CMK (cell line): ENCODE results near the gene CCDC24.

Experiments
- DNase-seq: peaks from one replicate; pipeline ENCODE4 v3.0.0-alpha.2; 2010; ENCODE audit warnings: low read depth

CCDC24 gene

DNA sequence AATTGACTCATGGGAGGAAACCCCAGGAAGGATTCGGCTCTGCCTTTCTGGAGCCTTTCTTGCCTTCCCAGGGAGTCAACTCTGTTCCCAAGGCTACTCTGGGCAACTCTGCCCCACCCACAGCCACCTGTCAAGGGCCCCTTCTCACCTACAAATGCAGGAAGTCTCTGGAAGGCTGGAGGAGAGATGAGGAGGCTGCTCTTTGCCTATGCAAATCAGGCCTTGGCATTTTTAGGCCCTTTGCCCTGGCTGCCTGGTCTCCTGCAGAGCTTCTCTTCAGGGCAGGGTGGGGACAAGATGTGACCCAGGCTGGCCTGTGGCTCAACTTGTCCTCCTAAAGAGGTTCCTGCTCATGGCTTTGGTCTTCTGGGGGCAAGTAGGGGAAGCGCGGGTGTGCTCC is 34.4 kb downstream of the CCDC24 start:
- DNase-seq: no peak

DNA sequence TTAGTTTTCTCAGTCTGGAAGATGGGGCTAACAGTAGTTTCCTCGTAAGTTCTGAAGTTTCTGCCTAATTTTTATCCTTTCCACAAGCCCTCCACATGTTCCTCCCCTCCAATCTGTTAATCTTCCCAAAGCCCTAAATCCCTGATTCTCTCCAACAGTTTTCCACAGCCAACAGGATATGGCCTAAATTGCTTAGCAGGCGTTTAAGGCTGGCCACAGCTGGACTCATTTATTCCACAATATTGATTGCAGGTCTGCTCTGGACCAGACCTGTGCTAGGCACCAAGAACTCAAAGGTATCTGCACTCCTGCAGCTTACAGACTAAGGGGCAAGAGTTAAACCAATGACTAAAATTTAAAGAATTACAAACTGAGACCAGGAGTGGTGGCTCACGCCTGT is 35.9 kb downstream of the CCDC24 start:
- DNase-seq: no peak

DNA sequence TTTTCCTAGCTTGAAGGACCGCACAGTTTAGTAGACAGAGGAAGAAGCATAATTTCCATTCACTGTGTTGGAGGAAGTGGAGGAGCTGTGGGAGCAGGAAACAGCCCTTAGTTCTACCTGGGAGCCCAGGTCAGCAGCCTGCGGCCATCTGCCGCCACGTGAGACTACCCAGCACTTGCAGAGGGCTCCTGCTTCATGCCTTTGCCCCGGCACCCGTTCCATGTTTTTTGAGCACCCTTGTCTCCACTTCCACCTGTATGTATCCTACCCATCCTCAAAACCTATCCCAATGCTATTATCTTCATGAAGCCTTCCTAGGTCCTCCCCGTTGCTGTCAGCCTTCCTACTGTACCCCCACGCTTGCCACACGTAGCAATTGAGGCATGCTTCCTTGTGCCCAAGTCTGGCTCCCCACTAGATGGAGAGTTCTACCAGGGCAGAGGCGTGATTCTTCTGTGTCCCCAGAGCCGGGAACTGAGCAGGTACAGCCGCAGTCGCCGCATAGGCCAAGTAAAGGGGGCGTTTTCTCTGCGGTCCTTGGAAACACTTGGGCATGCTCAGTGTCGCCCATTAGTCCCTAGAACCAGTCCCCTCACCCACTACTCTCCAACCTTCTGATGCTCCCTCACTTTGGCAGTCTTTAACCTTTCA is 38.0 kb downstream of the CCDC24 start:
- DNase-seq: no peak

DNA sequence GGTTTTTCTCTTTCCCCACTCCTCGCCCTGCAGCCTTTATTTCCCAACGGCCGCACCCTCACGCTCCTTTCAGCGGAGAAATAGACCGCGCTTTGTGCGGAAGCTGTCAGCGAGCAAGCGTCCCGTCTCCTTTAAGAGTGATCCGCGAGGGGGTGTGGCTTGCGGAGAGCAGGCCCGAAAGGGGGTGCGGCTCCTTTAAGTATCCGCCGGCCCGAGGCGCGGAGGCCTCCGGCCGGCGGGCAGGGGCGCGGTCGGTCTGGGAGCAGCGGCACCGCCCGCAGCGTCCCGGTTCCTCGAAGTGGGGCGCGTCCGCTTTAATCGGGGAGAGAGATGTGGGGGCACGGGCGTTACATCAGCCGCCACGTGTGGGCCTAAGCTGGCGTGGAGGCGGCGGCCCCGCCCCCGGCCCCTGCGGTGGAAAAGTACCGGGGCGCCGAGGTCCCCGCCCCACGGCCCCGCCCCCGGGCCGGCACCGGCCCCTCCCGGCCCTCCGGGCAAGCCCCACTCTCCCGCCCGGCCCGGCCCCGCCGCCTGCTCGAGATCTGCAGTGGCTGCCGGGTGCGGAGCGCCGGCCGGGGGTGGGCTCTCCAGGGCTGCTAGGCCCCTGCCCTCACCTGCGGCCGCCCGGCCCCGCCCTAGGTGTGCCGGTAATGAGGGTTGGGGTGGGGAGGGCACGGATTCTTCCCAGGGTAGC is 38.7 kb downstream of the CCDC24 start:
- DNase-seq: peak; percentile 82

DNA sequence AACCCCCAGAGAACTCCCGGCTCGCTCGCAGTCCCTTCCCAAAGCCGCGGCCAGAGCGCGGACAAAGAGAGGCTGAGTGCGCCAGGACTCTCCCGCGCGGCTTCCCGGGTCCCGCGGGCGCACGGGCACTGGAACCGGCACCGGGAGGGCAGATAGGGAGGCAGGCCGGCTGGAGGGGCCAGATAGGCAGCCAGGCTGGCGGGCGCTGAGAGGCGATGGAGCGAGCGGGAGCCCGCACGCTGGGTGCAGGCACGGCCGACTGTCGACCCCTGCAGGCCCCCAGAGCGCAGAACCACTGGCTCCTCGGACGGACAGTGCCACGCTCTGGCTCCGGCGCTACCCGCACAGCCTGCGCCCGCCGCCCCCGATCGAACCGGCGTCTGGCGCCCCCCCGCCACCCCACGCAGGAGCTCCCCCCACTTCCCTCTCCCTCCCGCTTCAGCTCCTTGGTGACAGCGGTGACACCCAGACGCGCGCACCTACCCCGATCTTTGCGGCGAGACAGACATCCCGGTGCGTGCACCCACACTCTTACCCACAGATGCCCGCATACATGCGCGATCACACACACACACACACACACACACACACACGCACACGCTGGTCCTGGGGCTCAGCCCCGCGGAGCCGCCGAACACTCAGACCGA is 39.3 kb downstream of the CCDC24 start:
- peak; percentile 61 for DNase-seq

DNA sequence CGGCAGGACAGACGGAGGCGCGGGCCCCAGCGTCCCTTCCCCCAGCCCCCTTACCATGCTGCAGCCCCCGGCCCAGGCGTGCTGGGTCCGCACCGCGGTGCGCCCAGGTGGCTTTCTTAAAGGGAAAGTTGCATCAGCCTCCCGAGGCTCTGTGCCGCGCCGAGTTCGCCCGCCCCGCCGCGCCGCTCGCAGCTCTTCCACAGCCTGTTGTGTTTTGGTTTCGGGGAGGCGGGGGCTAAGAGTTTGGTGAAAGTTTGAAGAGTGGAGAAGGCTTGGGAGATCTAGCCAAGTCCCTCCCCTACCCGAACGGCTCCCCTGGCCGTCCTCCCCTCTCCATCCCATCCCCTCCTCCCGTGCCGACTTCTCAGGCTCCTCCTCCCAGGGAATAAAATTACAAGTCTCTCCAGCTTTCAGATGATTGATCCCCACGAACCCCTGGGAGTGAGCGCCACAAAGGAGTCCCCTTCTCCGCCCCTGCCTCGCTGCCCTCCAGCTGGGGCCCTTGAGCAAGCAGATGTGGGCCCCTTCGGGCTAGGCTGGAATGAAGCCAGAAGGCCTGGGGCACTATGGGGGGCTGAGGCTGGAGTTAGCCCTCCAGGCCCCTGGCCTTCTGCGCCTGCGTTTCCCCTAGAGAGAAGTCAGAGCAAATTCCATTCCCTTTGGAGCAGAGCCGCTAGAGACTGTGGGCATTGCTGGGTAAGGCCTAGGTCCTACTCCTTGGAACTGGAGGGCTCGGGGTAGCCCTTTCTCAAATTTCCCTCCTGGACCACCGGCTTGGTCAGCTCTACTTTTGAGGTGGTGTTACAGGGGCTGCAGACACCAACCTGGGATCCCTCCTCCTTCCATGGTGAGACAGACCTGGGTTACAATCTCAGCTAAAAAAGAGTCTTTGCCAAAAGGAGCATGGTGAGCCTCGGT is 40.1 kb downstream of the CCDC24 start, which contains the start of gene SLC6A9:
TSS of gene SLC6A9 (minus strand) at position 211 of the 918 bp plus-strand sequence. CDS start 7,185 bp downstream, outside the sequence.
- no peak for DNase-seq

DNA sequence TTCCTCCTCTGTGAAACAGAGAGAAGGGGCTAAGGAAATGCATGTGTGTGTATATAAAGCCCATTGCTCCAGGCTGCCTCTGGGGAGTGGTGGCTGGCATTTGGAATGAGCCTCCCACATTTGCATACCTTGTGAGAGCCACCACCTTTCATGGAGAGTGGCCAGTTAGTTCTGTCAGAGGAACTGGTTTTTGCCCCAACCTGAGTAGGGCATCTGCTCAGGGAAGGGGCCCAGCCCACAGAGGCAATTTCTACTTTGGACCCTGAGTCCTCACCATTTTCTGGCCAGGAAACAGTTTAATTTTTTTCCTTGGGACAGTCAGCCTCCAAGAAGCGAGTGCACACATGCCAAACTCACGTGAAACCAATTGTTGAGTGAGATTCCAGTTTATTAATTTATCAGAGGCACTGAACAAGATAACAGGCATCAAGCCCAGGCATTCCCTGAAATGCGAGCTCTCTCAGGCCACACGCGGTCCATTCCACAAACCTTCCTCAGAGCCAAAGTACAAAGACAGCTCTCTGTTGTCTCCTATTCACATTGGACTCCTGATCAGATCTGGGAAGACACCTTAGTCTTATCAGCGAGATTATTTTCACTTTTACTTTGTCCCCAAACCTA is 40.9 kb downstream of the CCDC24 start:
- DNase-seq: no peak

DNA sequence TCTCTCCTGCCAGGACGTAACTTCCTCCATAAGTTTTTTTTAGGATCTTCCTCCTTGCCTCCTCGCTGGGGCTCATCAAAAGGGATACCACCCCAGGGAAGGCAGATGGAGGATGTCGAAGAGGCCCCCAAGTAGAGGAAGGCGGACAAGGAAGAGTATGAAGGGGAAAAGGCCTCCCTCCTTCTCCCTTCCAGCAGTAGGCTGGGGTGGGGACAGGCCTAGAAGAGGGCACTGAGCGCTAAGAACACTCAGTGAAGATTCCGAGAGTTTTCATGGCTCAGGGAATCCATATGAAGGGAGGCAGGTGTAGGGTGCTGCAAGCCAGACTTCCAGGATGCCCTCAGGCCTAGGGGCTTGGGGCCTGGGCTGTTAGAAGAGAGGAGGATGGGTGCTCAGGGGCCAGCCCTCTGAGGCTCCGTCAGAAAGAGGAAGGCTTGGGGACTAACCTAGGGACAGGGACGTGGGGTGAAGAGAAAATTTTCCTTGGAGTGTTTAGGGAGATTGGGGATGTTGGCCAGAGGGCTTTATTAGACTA is 41.7 kb downstream of the CCDC24 start:
- no peak for DNase-seq

DNA sequence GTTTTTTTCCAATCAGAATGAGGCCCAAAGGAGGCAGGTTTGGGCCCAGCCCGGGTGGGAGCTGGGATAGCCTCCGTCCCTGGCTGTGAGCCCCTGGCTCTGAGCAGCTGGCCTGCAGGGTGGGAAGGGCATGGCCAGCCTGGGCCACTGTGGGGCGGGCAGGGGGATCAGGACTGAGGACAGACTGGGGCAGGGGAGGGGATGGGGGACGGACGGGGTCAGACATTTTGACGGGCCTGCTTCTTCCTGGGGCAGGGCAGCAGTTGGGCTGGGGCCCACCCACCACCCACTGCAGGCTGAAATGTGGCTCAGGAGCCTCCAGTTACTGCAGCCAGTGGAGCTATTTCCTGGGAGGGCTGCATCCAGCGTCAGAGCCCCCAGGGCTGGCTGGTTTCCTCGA is 42.4 kb downstream of the CCDC24 start:
- no peak for DNase-seq

DNA sequence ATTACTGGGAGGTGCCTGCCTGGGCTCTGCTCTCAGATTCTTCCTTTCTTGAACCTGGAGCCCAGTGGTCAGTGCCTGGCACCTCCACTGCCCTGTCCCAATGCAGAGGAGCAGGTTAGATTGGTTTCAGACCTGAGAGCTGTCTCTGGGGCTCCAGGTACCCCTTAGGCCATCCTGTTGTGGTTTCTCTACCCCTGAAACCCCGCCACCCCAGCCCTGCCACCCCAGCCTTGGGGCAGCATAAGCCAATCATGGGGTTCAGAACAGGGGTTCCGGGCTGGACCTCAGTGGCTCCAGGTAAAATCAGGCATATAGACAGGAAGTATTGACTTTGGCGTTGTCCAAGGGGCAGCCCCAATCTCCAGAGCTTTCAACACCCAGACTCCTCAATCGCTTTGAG is 43.0 kb downstream of the CCDC24 start:
- no peak for DNase-seq

DNA sequence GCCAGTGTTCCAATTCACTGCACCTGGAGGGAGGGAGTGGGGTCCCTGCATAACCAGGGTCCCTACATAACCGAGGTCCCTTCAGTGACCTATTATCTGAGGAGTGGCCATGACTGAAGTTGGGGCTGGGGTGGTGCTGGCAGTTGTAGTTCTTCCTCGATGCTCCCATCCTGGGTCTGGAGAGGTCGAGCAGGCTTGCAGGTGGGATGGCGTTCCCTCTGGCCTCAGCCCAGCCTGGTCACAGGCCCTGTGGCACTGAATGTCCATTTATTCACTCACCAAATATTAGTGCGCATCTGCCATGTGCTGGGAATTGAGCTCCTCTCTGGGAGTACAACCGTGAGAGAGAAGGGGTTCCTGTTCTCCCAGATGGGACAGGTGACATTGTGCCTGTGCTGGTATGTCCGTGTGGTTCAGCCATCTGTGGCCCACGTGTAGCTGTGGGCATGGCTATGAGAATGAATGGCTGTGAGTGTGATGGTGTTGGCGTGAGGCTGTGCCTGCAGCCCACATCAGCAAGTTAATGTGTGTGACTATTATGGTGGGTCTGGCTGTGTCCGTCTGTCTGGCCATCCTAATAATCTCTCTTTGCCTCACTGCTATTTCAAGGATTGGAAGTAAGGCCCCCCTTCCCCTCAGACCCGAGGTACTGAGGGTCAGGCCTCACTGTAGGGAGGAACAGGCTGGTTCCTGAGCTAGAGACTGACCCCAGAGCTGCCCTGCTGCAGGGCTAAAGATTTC is 43.7 kb downstream of the CCDC24 start:
- DNase-seq: no peak

DNA sequence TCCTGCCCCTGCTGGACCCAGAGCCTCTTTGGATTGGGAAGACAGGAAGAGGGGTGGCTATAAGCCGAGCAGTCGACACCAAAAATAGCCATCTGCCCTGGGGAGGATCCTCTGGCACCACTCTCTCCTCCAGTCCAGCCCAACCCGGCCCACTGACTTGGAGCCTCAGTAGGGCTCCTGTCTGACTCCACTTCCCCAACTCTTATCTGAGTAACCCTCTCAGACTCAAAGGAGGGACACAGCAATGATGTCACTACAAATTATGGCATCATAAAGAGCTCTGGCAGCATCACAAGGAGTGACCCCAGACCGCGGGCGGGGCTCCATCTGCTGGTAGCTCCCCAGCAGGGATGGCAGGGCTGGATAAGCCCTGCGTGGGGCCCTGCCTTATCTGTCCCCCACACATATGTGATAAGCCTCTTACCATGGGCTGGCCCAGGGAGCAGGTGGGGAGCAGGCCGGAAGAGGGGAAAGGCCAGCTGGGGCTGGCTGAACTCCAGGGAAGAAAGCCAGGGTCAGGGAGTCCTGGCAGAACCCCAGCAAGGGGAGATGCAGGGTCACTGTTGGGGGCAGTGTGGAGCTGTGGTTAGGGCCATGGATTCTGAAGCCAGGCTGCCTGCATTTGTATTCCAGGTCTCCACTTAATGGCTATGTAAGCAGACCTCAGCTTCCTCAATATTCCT is 44.5 kb downstream of the CCDC24 start:
- DNase-seq: peak; percentile 99

DNA sequence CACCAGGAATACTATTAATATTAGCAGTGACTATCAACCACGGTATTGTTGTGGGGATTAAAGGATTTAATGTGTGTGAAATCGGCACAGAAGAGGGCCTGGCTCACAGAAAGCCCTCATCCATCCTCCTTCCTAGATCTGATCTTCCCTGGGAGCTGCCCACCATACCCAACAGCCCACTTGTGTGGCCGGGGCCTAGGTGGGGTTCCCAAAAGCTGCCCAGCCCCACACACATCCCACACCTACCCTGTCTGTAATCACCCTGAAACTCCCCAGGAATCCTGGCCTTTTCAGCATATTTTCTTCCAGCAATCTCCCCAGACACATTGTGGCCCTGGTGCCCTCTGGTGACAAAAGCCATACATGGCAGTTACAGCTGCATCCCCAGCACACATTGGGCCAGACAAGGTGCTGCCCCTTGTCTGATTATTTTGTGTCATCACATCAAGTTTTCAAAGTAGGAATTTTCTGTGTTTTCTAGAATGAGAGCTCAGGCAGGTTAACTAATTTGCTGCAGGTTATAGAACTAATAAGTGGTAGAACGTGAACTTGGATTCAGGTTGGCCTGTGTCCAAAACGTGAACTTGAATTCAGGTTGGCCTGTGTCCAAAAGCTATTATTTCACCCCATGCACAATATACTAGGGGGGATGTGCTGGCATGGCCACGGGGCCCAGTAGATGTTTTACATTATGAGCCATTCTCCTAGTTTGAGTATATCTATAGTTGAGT is 45.2 kb downstream of the CCDC24 start:
- DNase-seq: peak; percentile 58

DNA sequence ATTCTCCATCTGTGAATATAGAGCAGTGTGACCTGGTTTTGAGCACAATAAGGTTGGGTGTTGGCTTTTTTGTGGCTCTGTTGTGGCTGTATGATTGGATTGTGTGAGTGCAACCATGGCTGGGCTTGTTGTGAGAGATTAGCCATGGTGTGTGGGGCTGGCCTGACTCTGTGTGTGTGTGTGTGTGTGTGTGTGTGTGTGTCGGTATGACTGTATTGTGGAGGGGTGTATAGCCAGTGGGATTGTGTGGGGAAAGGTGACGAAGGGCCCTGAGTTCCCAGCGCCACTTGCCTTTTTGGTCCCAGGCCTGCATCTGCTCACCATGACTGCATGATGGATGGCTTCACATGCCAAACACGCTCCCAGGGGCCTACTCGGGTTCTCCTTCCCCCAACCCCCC is 45.8 kb downstream of the CCDC24 start:
- DNase-seq: no peak

DNA sequence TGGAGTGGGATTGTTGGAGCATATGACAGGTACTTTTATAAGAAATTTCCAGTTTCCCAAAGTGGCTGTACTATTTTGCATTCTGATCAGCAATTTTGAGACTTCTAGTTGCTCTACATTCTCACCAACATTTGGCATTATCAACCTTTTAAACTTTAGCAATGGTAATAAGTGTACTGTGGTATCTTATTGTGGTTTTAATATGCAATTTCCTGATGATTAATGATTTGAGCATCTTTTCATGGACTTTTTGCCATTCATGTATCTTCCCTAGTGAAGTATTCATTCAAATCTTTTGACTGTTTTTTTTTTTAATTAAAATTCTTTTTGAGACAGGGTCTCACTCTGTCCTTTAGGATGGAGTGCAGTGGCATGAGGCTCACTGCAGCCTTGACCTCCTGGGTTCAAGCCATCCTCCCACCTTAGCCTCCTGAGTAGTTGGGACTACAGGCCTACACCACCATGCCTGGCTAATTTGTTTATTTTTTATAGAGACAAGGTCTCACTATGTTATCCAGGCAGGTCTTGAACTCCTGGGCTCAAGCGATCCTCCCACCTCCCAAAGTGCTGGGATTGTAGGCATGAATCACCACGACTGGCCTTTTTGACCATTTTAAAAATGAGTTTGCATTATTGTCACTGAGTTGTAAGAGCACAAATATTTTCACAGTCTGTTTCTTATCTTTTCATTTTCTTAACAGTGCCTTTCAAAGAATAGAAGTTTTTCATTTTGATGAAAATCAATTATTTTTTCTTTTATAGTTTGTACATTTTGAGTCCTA is 47.7 kb downstream of the CCDC24 start:
- no peak for DNase-seq

DNA sequence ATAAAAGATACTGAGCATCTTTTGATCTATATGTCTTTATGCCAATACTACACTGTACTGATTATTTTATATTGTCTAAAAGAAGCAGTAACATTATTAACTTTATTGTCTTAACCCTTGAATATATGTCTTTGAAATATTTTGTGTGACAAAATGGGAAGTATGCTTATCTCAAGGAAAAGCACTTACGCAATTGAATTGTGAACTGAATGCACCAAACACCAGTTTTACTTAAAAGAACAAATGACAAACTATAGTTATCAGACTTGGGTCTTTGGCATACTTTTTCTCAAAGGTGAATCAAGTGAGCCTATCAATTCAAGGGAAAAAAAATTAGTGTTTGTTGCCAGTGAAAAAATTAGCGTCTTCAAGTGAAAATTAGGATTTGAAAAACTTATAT is 49.0 kb downstream of the CCDC24 start:
- no peak for DNase-seq

DNA sequence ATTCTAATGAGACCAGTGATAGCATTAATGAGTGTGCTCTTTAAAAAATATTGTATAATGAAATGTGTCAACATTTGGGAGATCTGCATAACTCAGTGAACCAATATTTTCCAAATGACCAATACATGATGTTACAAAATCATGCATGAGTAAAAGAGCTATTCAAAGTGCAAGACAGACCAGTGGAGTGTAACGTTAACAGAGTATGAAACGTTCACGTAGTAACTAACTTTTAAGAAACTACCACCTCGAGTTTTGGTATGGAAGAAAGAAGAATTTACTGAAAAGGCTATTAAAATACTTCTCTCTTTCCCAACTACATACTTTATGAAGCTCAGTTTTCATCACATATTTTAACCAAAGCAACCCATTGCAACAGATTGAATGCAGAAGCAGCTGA is 49.4 kb downstream of the CCDC24 start:
- DNase-seq: no peak

DNA sequence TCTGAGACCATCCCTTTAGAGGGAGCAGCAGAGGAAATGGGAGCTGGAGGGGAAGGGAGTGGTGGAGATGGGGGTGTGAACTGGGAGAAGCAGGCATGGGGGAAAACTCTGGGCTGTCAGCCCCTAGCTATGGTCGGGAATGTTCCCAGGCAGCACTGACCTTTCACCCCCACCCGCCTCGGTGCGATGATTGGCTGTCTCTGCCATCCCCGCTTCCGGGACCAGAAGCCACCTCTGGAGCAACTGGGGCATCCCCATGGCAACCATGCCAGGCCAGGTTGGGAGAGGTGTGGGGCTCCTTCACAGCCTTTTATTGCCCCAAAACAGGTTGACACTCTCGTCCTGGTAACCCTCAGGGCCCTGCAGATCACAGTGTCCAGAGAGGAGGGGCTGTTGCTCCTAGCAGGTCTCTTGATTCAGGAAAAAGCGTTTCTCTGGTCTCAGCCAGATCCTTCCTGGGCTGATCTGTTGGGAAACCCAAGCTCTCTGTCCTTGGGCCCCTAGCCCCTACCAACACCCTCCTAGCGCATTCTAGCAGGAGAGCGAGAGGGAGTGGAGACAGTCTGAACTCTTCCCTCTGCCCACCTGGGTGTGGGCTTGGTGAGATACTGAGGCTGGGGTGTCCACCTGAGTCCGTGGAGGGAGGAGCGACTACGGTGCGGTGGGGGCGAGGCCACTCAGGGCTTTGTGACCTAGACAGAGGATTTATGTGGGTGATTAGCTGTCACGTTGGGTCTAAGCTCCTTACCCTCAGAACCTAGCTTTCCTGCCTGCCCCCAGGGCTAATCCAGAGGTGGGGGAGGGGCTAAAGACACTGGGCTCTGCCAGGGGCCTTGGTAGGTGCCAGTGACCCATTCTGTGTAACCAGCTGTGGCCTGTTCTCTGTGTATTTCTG is 52.0 kb downstream of the CCDC24 start:
- DNase-seq: no peak
